HEK293 (cell line): Measurements from ENCODE around the gene NME3.

Experiments
- CTCF ChIA-PET: fragments of 350-600 bp; formaldehyde crosslinking; extraction: SDS; loops from one replicate; lab custom pipeline; 2021; ENCODE audit warnings: antibody characterized with exemption; lab: Yijun Ruan, JAX
- POLR2A ChIA-PET: fragments of 300-600 bp; formaldehyde crosslinking; extraction: SDS; loops from one replicate; lab custom pipeline; 2020; ENCODE audit warnings: antibody characterized with exemption, inconsistent platforms; lab: Yijun Ruan, JAX
- H3K27ac ChIP-seq: fragments of 200-500 bp; sonication (Bioruptor generic); 2 replicates; pipeline ENCODE4 v1.5.1; 2014; ENCODE audit warnings: low read depth, low read length, control low read depth, inconsistent platforms; ENCODE audit errors: extremely low read depth
- H3K36me3 ChIP-seq, 2 experiments: fragments of 200-500 bp in 1 of 2; sonication (Bioruptor generic) in 1 of 2; 1 replicate in 1 of 2; 2 replicates in 1 of 2; pipeline ENCODE4 v1.5.1; 2014 to 2017; ENCODE audit warnings: inconsistent platforms in 2 of 2, low read length in 2 of 2; ENCODE audit not compliant: control insufficient read depth in 2 of 2, insufficient read depth in 1 of 2
- H3K4me1 ChIP-seq: fragments of 200-500 bp; sonication (Bioruptor generic); 2 replicates; pipeline ENCODE4 v1.5.1; 2014; ENCODE audit warnings: mild to moderate bottlenecking, low read length, inconsistent platforms; ENCODE audit not compliant: control insufficient read depth, insufficient read depth
- H3K4me3 ChIP-seq: 2 replicates; pipeline ENCODE4 v1.5.1; 2011; ENCODE audit warnings: low read depth, mild to moderate bottlenecking, control low read depth, low read length, moderate library complexity
- H3K9me3 ChIP-seq: fragments of 200-500 bp; sonication (Bioruptor generic); 2 replicates; pipeline ENCODE4 v1.5.1; 2014; ENCODE audit warnings: low read depth, low read length, inconsistent platforms; ENCODE audit not compliant: control insufficient read depth, insufficient read depth
- INSM2 ChIP-seq: fragments of 450-650 bp; formaldehyde crosslinking; IDR thresholded peaks from 2 replicates; pipeline ENCODE4 v1.5.1; 2016; ENCODE audit warnings: missing biosample characterization, missing genetic modification characterization
- KLF1 ChIP-seq: fragments of 450-650 bp; formaldehyde crosslinking; IDR thresholded peaks from 2 replicates; pipeline ENCODE4 v1.5.1; 2016; ENCODE audit warnings: missing biosample characterization, missing genetic modification characterization
- KLF16 ChIP-seq: fragments of 450-650 bp; formaldehyde crosslinking; IDR thresholded peaks from 2 replicates; pipeline ENCODE4 v1.5.1; 2017; ENCODE audit warnings: missing biosample characterization, missing genetic modification characterization
- MEIS1 ChIP-seq: sonication (generic); formaldehyde crosslinking; IDR thresholded peaks from 2 replicates; pipeline ENCODE4 v1.8.1; 2022; ENCODE audit warnings: missing genetic modification reagents, mild to moderate bottlenecking, borderline replicate concordance
- TSHZ1 ChIP-seq: fragments of 450-650 bp; formaldehyde crosslinking; IDR thresholded peaks from 2 replicates; pipeline ENCODE4 v1.5.1; 2016; ENCODE audit warnings: missing biosample characterization, missing genetic modification characterization, borderline replicate concordance
- ZBTB17 ChIP-seq: fragments of 450-650 bp; formaldehyde crosslinking; IDR thresholded peaks from 2 replicates; pipeline ENCODE4 v1.5.1; 2016; ENCODE audit warnings: missing biosample characterization, missing genetic modification characterization
- ZBTB8A ChIP-seq: fragments of 450-650 bp; formaldehyde crosslinking; IDR thresholded peaks from 2 replicates; pipeline ENCODE4 v1.5.1; 2016; ENCODE audit warnings: missing biosample characterization, missing genetic modification characterization
- ZIC2 ChIP-seq: fragments of 450-650 bp; formaldehyde crosslinking; IDR thresholded peaks from 2 replicates; pipeline ENCODE4 v1.5.1; 2016; ENCODE audit warnings: missing biosample characterization, missing genetic modification characterization
- ZNF140 ChIP-seq: fragments of 450-650 bp; formaldehyde crosslinking; IDR thresholded peaks from 2 replicates; pipeline ENCODE4 v1.5.1; 2016; ENCODE audit warnings: missing biosample characterization, missing genetic modification characterization
- ZNF169 ChIP-seq: fragments of 450-650 bp; formaldehyde crosslinking; IDR thresholded peaks from 2 replicates; pipeline ENCODE4 v1.5.1; 2016; ENCODE audit warnings: missing biosample characterization, missing genetic modification characterization
- ZNF23 ChIP-seq: fragments of 450-650 bp; formaldehyde crosslinking; IDR thresholded peaks from 2 replicates; pipeline ENCODE4 v1.5.1; 2016; ENCODE audit warnings: missing biosample characterization, missing genetic modification characterization, borderline replicate concordance
- ZNF266 ChIP-seq: fragments of 450-650 bp; formaldehyde crosslinking; IDR thresholded peaks from 2 replicates; pipeline ENCODE4 v1.5.1; 2016; ENCODE audit warnings: missing biosample characterization, missing genetic modification characterization, low read depth
- ZNF324 ChIP-seq: fragments of 450-650 bp; formaldehyde crosslinking; IDR thresholded peaks from 2 replicates; pipeline ENCODE4 v1.5.1; 2016; ENCODE audit warnings: missing biosample characterization, missing genetic modification characterization
- ZNF416 ChIP-seq: fragments of 450-650 bp; formaldehyde crosslinking; IDR thresholded peaks from 2 replicates; pipeline ENCODE4 v1.5.1; 2016; ENCODE audit warnings: missing biosample characterization, missing genetic modification characterization
- ZNF571 ChIP-seq: fragments of 450-650 bp; formaldehyde crosslinking; IDR thresholded peaks from 2 replicates; pipeline ENCODE4 v1.5.0; 2017; ENCODE audit warnings: missing biosample characterization, missing genetic modification characterization
- ZNF670 ChIP-seq: fragments of 450-650 bp; formaldehyde crosslinking; IDR thresholded peaks from 2 replicates; pipeline ENCODE4 v1.5.1; 2016; ENCODE audit warnings: missing biosample characterization, missing genetic modification characterization, low read depth
- ZNF701 ChIP-seq: fragments of 450-650 bp; formaldehyde crosslinking; IDR thresholded peaks from 2 replicates; pipeline ENCODE4 v1.5.1; 2016; ENCODE audit warnings: missing biosample characterization, missing genetic modification characterization
- ZSCAN5A ChIP-seq: fragments of 450-650 bp; formaldehyde crosslinking; IDR thresholded peaks from 2 replicates; pipeline ENCODE4 v1.5.1; 2016; ENCODE audit warnings: missing biosample characterization, missing genetic modification characterization
- TF ChIP-seq, protein P1 (sequence below): fragments of 450-650 bp; formaldehyde crosslinking; IDR thresholded peaks from 2 replicates; pipeline ENCODE4 v1.5.1; 2016; ENCODE audit warnings: missing biosample characterization, missing genetic modification characterization
- TF ChIP-seq, protein P2 (sequence below): fragments of 450-650 bp; formaldehyde crosslinking; IDR thresholded peaks from 2 replicates; pipeline ENCODE4 v1.5.1; 2017; ENCODE audit warnings: missing biosample characterization, missing genetic modification characterization

The NME3 gene

DNA sequence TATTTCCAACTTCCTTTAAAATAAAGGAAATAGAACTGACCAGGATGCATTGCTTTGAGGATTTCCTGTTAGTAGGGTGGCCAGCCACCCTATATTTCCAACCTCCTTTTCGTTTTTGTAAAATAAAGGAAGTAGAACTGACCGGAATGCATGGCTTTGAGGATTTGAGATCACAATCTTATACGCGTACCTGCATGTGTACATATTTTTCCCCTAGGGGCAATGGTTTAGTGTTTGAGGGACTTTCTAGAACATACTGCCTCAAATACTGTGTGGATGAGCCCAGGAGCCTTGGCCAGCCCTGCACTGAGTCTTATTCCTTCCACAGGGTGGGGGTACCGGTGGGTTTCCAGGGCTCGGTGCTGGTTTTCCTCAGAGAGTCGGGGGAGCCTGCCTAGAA lies 39.7 kb downstream of the NME3 start:
- TF ChIP-seq ZBTB8A (tag by site-specific recombination): no peak
- TF ChIP-seq ZNF670 (tag by site-specific recombination): no peak
- no peak for TF ChIP-seq ZSCAN5A (tag by site-specific recombination)
- TF ChIP-seq, protein P1, sequence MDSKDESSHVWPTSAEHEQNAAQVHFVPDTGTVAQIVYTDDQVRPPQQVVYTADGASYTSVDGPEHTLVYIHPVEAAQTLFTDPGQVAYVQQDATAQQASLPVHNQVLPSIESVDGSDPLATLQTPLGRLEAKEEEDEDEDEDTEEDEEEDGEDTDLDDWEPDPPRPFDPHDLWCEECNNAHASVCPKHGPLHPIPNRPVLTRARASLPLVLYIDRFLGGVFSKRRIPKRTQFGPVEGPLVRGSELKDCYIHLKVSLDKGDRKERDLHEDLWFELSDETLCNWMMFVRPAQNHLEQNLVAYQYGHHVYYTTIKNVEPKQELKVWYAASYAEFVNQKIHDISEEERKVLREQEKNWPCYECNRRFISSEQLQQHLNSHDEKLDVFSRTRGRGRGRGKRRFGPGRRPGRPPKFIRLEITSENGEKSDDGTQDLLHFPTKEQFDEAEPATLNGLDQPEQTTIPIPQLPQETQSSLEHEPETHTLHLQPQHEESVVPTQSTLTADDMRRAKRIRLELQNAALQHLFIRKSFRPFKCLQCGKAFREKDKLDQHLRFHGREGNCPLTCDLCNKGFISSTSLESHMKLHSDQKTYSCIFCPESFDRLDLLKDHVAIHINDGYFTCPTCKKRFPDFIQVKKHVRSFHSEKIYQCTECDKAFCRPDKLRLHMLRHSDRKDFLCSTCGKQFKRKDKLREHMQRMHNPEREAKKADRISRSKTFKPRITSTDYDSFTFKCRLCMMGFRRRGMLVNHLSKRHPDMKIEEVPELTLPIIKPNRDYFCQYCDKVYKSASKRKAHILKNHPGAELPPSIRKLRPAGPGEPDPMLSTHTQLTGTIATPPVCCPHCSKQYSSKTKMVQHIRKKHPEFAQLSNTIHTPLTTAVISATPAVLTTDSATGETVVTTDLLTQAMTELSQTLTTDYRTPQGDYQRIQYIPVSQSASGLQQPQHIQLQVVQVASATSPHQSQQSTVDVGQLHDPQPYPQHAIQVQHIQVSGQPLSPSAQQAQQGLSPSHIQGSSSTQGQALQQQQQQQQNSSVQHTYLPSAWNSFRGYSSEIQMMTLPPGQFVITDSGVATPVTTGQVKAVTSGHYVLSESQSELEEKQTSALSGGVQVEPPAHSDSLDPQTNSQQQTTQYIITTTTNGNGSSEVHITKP (tag by site-specific recombination): no peak
- no peak for TF ChIP-seq ZNF266 (tag by site-specific recombination)
- no peak overlapping the region for H3K27ac ChIP-seq
- H3K36me3 ChIP-seq: peaks cover 6 to 83% of the 10 kb centered on the region in 2 experiments; a peak in 2 of 3 replicates
- no peaks in the 10 kb centered on the region for H3K4me1 ChIP-seq
- POLR2A ChIA-PET: no interaction called here
- CTCF ChIA-PET: no interaction called here
- H3K4me3 ChIP-seq: no peak overlapping the region
- no peaks in the 10 kb centered on the region for H3K9me3 ChIP-seq

- ChIA-PET POLR2A (no interaction called here), CTCF (no interaction called here)
- no peaks in the 10 kb centered on the region for H3K4me1 ChIP-seq
- H3K27ac ChIP-seq: no peak overlapping the region
- no peak for TF ChIP-seq ZNF23 (tag by site-specific recombination)
- TF ChIP-seq INSM2 (tag by site-specific recombination): no peak
- TF ChIP-seq ZNF571 (tag by site-specific recombination): no peak
- no peak for TF ChIP-seq ZNF169
- TF ChIP-seq ZNF416 (tag by site-specific recombination): no peak
- TF ChIP-seq ZIC2: no peak
- TF ChIP-seq KLF16: no peak
- TF ChIP-seq TSHZ1 (tag by site-specific recombination): no peak
- TF ChIP-seq ZBTB17: no peak
- TF ChIP-seq, protein P2, sequence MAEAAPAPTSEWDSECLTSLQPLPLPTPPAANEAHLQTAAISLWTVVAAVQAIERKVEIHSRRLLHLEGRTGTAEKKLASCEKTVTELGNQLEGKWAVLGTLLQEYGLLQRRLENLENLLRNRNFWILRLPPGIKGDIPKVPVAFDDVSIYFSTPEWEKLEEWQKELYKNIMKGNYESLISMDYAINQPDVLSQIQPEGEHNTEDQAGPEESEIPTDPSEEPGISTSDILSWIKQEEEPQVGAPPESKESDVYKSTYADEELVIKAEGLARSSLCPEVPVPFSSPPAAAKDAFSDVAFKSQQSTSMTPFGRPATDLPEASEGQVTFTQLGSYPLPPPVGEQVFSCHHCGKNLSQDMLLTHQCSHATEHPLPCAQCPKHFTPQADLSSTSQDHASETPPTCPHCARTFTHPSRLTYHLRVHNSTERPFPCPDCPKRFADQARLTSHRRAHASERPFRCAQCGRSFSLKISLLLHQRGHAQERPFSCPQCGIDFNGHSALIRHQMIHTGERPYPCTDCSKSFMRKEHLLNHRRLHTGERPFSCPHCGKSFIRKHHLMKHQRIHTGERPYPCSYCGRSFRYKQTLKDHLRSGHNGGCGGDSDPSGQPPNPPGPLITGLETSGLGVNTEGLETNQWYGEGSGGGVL (tag by site-specific recombination): no peak
- TF ChIP-seq MEIS1 (CRISPR knock-in tag): no peak
- no peak for TF ChIP-seq ZNF701 (tag by site-specific recombination)
- no peak for TF ChIP-seq ZNF324 (tag by site-specific recombination)
- TF ChIP-seq ZNF140 (tag by site-specific recombination): no peak
- no peak for TF ChIP-seq KLF1 (tag by site-specific recombination)
- TF ChIP-seq, all 188 proteins: peak for 0
- H3K36me3 ChIP-seq: peaks cover 6 to 88% of the 10 kb centered on the region in 2 experiments; a peak in 2 of 3 replicates
- H3K9me3 ChIP-seq: no peaks in the 10 kb centered on the region
- H3K4me3 ChIP-seq: no peak overlapping the region
Measured at GRCh38 chr16:1731073-1731472, 40.3 kb downstream of the NME3 start.
